ENCODE results near the gene CIROP.

DNA sequence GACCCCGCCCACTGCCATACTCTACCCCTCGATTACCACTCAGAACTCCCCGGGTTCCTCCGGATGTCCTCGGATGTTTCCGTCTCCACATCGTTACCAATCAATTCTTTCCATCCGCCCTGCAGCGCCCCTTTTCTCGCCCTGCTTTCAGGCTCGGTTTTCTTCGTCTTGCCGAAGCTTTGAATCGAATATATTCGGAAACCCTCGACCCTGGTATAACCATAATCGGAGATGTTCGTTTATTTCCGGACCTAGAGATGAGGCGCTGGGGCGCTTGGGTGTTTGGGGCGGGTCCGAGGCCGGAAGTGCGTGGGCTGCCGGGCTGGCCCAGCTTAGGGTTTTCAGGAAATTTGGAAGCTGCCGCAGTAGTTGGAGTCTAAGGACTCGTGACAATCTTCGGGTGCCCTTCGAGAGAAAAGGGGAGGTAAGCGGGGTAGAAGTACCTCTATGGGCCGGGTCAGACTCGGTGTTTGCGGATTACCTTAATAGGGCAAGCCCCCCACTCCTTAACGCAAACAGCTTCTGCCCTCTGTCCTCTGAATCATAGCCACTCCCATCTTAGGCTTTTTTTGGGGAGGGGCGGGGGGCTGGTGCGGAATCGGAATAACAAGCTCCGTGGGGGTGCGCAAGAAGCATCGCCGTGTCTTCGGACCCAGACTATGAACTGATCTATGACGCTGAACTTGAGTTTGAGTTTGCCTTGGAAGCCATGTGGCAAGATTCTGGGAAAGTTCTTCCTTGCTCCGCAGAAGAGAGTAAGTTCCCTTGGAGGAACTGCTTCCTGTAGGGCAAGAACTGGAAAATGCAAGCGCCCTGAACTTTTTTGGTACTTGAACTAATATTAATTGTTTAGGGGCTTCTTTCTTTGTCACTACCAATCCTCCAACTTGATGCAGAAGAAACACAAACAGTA lies 9.3 kb downstream of the CIROP start, which contains the start of gene C14orf119:
- TF ChIP-seq, protein P1, sequence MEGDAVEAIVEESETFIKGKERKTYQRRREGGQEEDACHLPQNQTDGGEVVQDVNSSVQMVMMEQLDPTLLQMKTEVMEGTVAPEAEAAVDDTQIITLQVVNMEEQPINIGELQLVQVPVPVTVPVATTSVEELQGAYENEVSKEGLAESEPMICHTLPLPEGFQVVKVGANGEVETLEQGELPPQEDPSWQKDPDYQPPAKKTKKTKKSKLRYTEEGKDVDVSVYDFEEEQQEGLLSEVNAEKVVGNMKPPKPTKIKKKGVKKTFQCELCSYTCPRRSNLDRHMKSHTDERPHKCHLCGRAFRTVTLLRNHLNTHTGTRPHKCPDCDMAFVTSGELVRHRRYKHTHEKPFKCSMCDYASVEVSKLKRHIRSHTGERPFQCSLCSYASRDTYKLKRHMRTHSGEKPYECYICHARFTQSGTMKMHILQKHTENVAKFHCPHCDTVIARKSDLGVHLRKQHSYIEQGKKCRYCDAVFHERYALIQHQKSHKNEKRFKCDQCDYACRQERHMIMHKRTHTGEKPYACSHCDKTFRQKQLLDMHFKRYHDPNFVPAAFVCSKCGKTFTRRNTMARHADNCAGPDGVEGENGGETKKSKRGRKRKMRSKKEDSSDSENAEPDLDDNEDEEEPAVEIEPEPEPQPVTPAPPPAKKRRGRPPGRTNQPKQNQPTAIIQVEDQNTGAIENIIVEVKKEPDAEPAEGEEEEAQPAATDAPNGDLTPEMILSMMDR (IDR thresholded peaks at IDR 0.05), result no peak
- TF ChIP-seq POLR2A (IDR thresholded peaks at IDR 0.05), result peak; percentile 68 to 86

All from Peyer's patch (tissue), 4 donors.